GM12878 (cell line): Measurements from ENCODE around the gene EIF6. TPM values are rescaled to one million over a fixed set of nuclear protein-coding genes. Genes with fewer than 3 reads are reported as not detected.

Experiments used
- ATAC-seq: fragments of 200-7000 bp; cut with Tn5 transposase; 3 replicates; pipeline ENCODE4 v1.9.1; 2020; ENCODE audit warnings: mild to moderate bottlenecking, moderate library complexity
- BruUV-seq: library from RNA; stranded (reverse); fragments of 400-500 nt; replicated peaks from 2 replicates; lab custom pipeline; 2021; lab: Mats Ljungman, UMichigan
- CTCF ChIA-PET: fragments of 300-600 bp; sonication (Branson Sonifier 250); formaldehyde crosslinking; extraction: SDS; loops from one replicate; lab custom pipeline; 2021; ENCODE audit warnings: inconsistent platforms; lab: Yijun Ruan, JAX
- POLR2A ChIA-PET: fragments of 350-600 bp; formaldehyde crosslinking; extraction: SDS; loops from one replicate; lab custom pipeline; 2021; ENCODE audit warnings: inconsistent platforms; lab: Charles Lee
- RAD21 ChIA-PET: fragments of 300-600 bp; sonication (Branson Sonifier 250); formaldehyde crosslinking; loops from one replicate; lab custom pipeline; 2023; ENCODE audit warnings: antibody characterized with exemption; ENCODE audit not compliant: unreplicated experiment; lab: Charles Lee
- SMC1A ChIA-PET: fragments of 300-600 bp; sonication (Branson Sonifier 250); formaldehyde crosslinking; loops from one replicate; lab custom pipeline; 2023; ENCODE audit not compliant: unreplicated experiment, uncharacterized antibody; lab: Charles Lee
- DNase-seq: peaks from one replicate; pipeline ENCODE4 v3.0.0-alpha.2; 2011; ENCODE audit warnings: low read depth, low spot score
- FAIRE-seq: peaks from 3 replicates; lab custom pipeline; 2011; peaks lifted over from hg19 to GRCh38; lab: Jason Lieb, UNC
- H2AFZ ChIP-seq: 2 replicates; pipeline ENCODE4 v1.6.0; 2011; ENCODE audit warnings: low read depth, low read length, control low read depth; ENCODE audit not compliant: control insufficient read depth
- H3K27ac ChIP-seq: 2 replicates; pipeline ENCODE4 v1.5.1; 2011; ENCODE audit warnings: control low read depth; ENCODE audit not compliant: control insufficient read depth, insufficient read depth
- H3K27me3 ChIP-seq, 2 experiments: replicated peaks in 1 of 2; 2 replicates each; pipeline versions ENCODE4 v1.6.0 to v1.6.1; 2011; ENCODE audit warnings: low read length in 1 of 2; ENCODE audit not compliant: control insufficient read depth in 2 of 2, insufficient read depth in 2 of 2
- H3K36me3 ChIP-seq, 2 experiments: 2 replicates each; pipeline ENCODE4 v1.5.1; 2011; ENCODE audit warnings: low read length in 1 of 2; ENCODE audit not compliant: control insufficient read depth in 2 of 2, insufficient read depth in 2 of 2
- H3K4me1 ChIP-seq: 2 replicates; pipeline ENCODE4 v1.6.1; 2011; ENCODE audit warnings: mild to moderate bottlenecking, low read length, moderate library complexity, mixed read lengths; ENCODE audit not compliant: control insufficient read depth, insufficient read depth
- H3K4me2 ChIP-seq: 2 replicates; pipeline ENCODE4 v1.6.0; 2011; ENCODE audit warnings: control low read depth; ENCODE audit not compliant: control insufficient read depth, insufficient read depth
- H3K4me3 ChIP-seq: fragments of 200-600 bp; sonication (generic); 2 replicates; pipeline ENCODE4 v1.5.1; 2016
- H3K79me2 ChIP-seq: 2 replicates; pipeline ENCODE4 v1.6.0; 2011; ENCODE audit warnings: low read length; ENCODE audit not compliant: control insufficient read depth, insufficient read depth
- H3K9ac ChIP-seq: 2 replicates; pipeline ENCODE4 v1.8.0; 2011; ENCODE audit warnings: low read length, control low read depth, mixed read lengths; ENCODE audit not compliant: control insufficient read depth, insufficient read depth
- H3K9me3 ChIP-seq: replicated peaks from 3 replicates; pipeline ENCODE4 v1.5.1; 2011; ENCODE audit warnings: mild to moderate bottlenecking, low read length; ENCODE audit not compliant: control insufficient read depth, insufficient read depth
- H4K20me1 ChIP-seq: 2 replicates; pipeline ENCODE4 v1.6.0; 2011; ENCODE audit not compliant: control insufficient read depth, insufficient read depth
- CEBPB ChIP-seq, 2 experiments: fragments of 150-350 bp in 1 of 2; IDR thresholded peaks; 2 replicates each; pipeline ENCODE4 v1.6.1; 2012 to 2014; ENCODE audit warnings: low read depth in 2 of 2, low read length in 2 of 2, borderline replicate concordance in 1 of 2, inconsistent platforms in 1 of 2
- CUX1 ChIP-seq: IDR thresholded peaks from 2 replicates; pipeline ENCODE4 v1.6.1; 2012; ENCODE audit warnings: improper control_type of control experiment, low read depth, low read length; ENCODE audit not compliant: insufficient replicate concordance
- ETV6 ChIP-seq, 2 experiments: fragments of 450-650 bp in 1 of 2; IDR thresholded peaks in 1 of 2; conservative IDR thresholded peaks in 1 of 2; 2 replicates each; pipeline ENCODE4 v1.6.1; 2014; ENCODE audit warnings: antibody characterized with exemption in 1 of 2, borderline replicate concordance in 1 of 2, low read depth in 1 of 2, mild to moderate bottlenecking in 1 of 2, moderate library complexity in 1 of 2
- JUND ChIP-seq: IDR thresholded peaks from 2 replicates; pipeline ENCODE4 v1.6.1; 2012; ENCODE audit warnings: low read depth, mild to moderate bottlenecking, low read length, improper control_type of control experiment, moderate library complexity
- NBN ChIP-seq: fragments of 450-650 bp; IDR thresholded peaks from 2 replicates; pipeline ENCODE4 v1.6.1; 2016
- PAX5 ChIP-seq: IDR thresholded peaks from 2 replicates; pipeline ENCODE4 v1.6.1; 2011; ENCODE audit warnings: low read depth, low read length, borderline replicate concordance
- PML ChIP-seq: IDR thresholded peaks from 2 replicates; pipeline ENCODE4 v1.6.1; 2012; ENCODE audit warnings: low read length, inconsistent platforms
- POLR2A ChIP-seq: IDR thresholded peaks from 2 replicates; pipeline ENCODE4 v1.6.1; 2011; ENCODE audit warnings: low read depth, mild to moderate bottlenecking, low read length
- RELA ChIP-seq: fragments of 450-650 bp; IDR thresholded peaks from 2 replicates; pipeline ENCODE4 v1.8.0; 2014; ENCODE audit warnings: borderline replicate concordance; ENCODE audit not compliant: partially characterized antibody
- SMARCA5 ChIP-seq: fragments of 450-650 bp; IDR thresholded peaks from 2 replicates; pipeline ENCODE4 v1.6.1; 2017; ENCODE audit warnings: mild to moderate bottlenecking
- WRNIP1 ChIP-seq: IDR thresholded peaks from 2 replicates; pipeline ENCODE4 v1.6.1; 2011; ENCODE audit warnings: low read depth, low read length, improper control_type of control experiment, borderline replicate concordance
- YY1 ChIP-seq: IDR thresholded peaks from 2 replicates; pipeline ENCODE4 v1.6.1; 2011; ENCODE audit warnings: low read depth, mild to moderate bottlenecking, low read length
- WGBS: methylation state at CpG from one replicate; pipeline ENCODE4 v1.1.6; 2016; ENCODE audit warnings: low lambda C conversion rate; ENCODE audit not compliant: insufficient replicate concordance, insufficient coverage; ENCODE audit errors: missing lambda C conversion rate; 5-methylcytosine and 5-hydroxymethylcytosine counted together
- in situ Hi-C: fragments of 300-500 bp; cut with MboI; formaldehyde crosslinking; loops from 9 replicates; pipeline ENCODE4 v1.14.3; 2018; ENCODE audit warnings: mixed read lengths
- intact Hi-C: fragments of 100-400 bp; cut with micrococcal nuclease; formaldehyde crosslinking; loops from one replicate; pipeline ENCODE4 v1.14.2; 2022; ENCODE audit not compliant: unreplicated experiment
- polyA plus RNA-seq, 11 experiments: library from polyadenylated mRNA; depleted of rRNA in 4 of 11; unstranded in 6 of 11; stranded (reverse) in 5 of 11; fragments of >200 nt; fragmentation: Nextera tagmentation in 4 of 11; fragmentation: Illumina TruSeq in 1 of 11; extraction: Ambion mirVana in 4 of 11; extraction: Trizol in 1 of 11; gene quantifications; 1 replicate in 1 of 11; 2 replicates in 10 of 11; pipeline versions ENCODE4 v1.2.1 to v1.2.3, GENCODE V29; 2011 to 2016; ENCODE audit warnings: inconsistent platforms in 2 of 11, missing spikeins in 2 of 11, low read depth in 1 of 11
- total RNA-seq, 4 experiments: library from RNA; depleted of rRNA in 3 of 4; stranded (reverse); fragments of >200 nt in 3 of 4; fragmentation: Illumina TruSeq in 1 of 4; extraction: Trizol in 1 of 4; gene quantifications; 2 replicates each; pipeline versions ENCODE4 v1.2.1 to v1.2.3, GENCODE V29; 2013 to 2021
- TF ChIP-seq, protein P1 (sequence below): IDR thresholded peaks from 2 replicates; pipeline ENCODE4 v1.6.1; 2011; ENCODE audit warnings: borderline replicate concordance, low read depth, mild to moderate bottlenecking, moderate library complexity, low read length; ENCODE audit not compliant: insufficient read depth, poor library complexity, severe bottlenecking

EIF6 gene
- total and polyA plus RNA-seq, 10 of the 15 experiments (the other 5 are each of a cell fraction or from before 2014, with no cell fraction given), result 127 to 607 (median 197) TPM

DNA sequence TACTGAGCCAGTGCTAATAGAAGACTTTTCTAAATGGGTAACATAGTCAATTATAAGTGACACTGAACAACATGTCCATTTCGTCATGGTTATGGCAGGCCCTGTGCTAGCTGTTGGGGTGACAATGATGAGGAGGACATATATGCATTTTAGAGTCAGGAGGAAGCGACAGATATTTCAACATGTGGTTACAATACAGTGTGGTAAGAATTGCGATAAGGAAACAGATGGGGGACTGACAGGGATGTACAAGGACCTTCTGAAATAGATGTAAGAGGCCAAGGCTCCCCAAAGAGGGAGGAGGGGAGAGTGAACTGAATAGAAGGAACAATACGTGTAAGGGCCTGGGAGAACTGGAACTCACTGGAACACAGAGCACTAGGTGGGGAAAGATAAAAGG lies 46.4 kb downstream of the EIF6 start:
- no peak overlapping the region for H3K9ac ChIP-seq
- ATAC-seq, result no peak
- intact Hi-C loops, result no loop called here

More for the DNA sequence above, 46.4 kb downstream of the EIF6 start:
- in situ Hi-C loops, result no loop called here
- H4K20me1 ChIP-seq, result no peaks in the 10 kb centered on the region
- H2AFZ ChIP-seq, result no peak overlapping the region
- no peak for DNase-seq
- 40% methylated on average over 4 of the region's 4 CpGs for WGBS
- H3K4me1 ChIP-seq, result no peaks in the 10 kb centered on the region
- H3K4me2 ChIP-seq, result no peak overlapping the region
- ChIA-PET POLR2A (no interaction called here), CTCF (no interaction called here), SMC1A (interaction anchor here (1.4 kb wide), 1 partner anchor 16 kb away, joined by 4 read pairs; no protein-coding TSS in a partner anchor), RAD21 (no interaction called here)
- H3K9me3 ChIP-seq, result no peaks in the 10 kb centered on the region
- H3K27me3 ChIP-seq, result no peaks in the 10 kb centered on the region
- H3K27ac ChIP-seq, result no peak overlapping the region
- FAIRE-seq, result no peak
- H3K4me3 ChIP-seq, result no peak overlapping the region
- no peaks in the 10 kb centered on the region for H3K36me3 ChIP-seq
- no TSS peak for BruUV-seq
- TF ChIP-seq NBN (no peak), ETV6 (conservative IDR thresholded peaks at IDR 0.05 in 1 of 2, IDR thresholded peaks at IDR 0.05 in 1 of 2; ENCODE audit: borderline replicate concordance in 1 of 2, low read depth in 1 of 2) (no peak), PAX5 (no peak), JUND (no peak), RELA (no peak), PML (no peak), POLR2A (no peak), CEBPB (IDR thresholded peaks at IDR 0.05; ENCODE audit: borderline replicate concordance in 1 of 2, low read depth in 2 of 2, low read length in 2 of 2) (no peak), SMARCA5 (no peak), YY1 (no peak), CUX1 (no peak), WRNIP1 (no peak)
- TF ChIP-seq, protein P1, sequence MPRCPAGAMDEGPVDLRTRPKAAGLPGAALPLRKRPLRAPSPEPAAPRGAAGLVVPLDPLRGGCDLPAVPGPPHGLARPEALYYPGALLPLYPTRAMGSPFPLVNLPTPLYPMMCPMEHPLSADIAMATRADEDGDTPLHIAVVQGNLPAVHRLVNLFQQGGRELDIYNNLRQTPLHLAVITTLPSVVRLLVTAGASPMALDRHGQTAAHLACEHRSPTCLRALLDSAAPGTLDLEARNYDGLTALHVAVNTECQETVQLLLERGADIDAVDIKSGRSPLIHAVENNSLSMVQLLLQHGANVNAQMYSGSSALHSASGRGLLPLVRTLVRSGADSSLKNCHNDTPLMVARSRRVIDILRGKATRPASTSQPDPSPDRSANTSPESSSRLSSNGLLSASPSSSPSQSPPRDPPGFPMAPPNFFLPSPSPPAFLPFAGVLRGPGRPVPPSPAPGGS, result no peak
- no peaks in the 10 kb centered on the region for H3K79me2 ChIP-seq
